Lower leg skin (tissue), 3 donors: ENCODE data around the gene SEPTIN2.

Source experiments
- CTCF ChIP-seq, 3 donors: fragments of 450-650 bp; IDR thresholded peaks; one replicate each; pipeline ENCODE4 v1.5.1; 2016; ENCODE audit warnings: antibody characterized with exemption in 3 of 3, mild to moderate bottlenecking in 3 of 3, moderate library complexity in 2 of 3
- POLR2A ChIP-seq, 2 donors: fragments of 450-650 bp; IDR thresholded peaks; one replicate each; pipeline ENCODE4 v1.6.1; 2016 to 2017; ENCODE audit warnings: antibody characterized with exemption in 2 of 2, mild to moderate bottlenecking in 1 of 2, moderate library complexity in 1 of 2

- TF ChIP-seq CTCF (IDR thresholded peaks at IDR 0.05) (no peak), POLR2A (IDR thresholded peaks at IDR 0.05) (no peak)
These were observed 8.7 kb upstream of the SEPTIN2 start for GRCh38 chr2:241307055-241307454.
